ENCODE results near the gene EIF3CL. TPM values are rescaled to one million over a fixed set of nuclear protein-coding genes. Genes with fewer than 3 reads are reported as not detected.

EIF3CL gene
- total RNA-seq, 1 donor from 2014 or later, result 18.2 TPM

Small RNAs within 50 kb of the gene (microRNA-seq; reads per million reads assigned to microRNA genes)
- not detected for gene MIR6862-1

Other genes starting within 250 kb of the EIF3CL start
- gene XPO6, start 191.9 kb downstream of the EIF3CL start, total RNA-seq, result 123 and 135 TPM in 2 replicates
- 4.0 and 7.0 TPM in 2 replicates for gene SBK1, start 111.3 kb downstream of the EIF3CL start, total RNA-seq
- 1.7 TPM in 1 of 2 replicates, not detected in the other for gene NPIPB6, start 40.3 kb downstream of the EIF3CL start, total RNA-seq
- not detected in 2 replicates for gene NPIPB7, start 68.5 kb upstream of the EIF3CL start, total RNA-seq
- 23.0 and 26.0 TPM in 2 replicates for gene CLN3, start 88.2 kb upstream of the EIF3CL start, total RNA-seq
- gene APOBR, start 90.8 kb upstream of the EIF3CL start, total RNA-seq, result not detected in 2 replicates
- gene IL27, start 103.0 kb upstream of the EIF3CL start, total RNA-seq, result not detected in 2 replicates
- gene NUPR1, start 135.1 kb upstream of the EIF3CL start, total RNA-seq, result 3.8 and 9.5 TPM in 2 replicates
- 10.6 and 12.1 TPM in 2 replicates for gene SGF29, start 150.1 kb upstream of the EIF3CL start, total RNA-seq
- not detected in 2 replicates for gene SULT1A2, start 193.2 kb upstream of the EIF3CL start, total RNA-seq
- 0.41 and 0.53 TPM in 2 replicates for gene SULT1A1, start 206.2 kb upstream of the EIF3CL start, total RNA-seq
- not detected in 2 replicates for gene NPIPB8, start 234.2 kb upstream of the EIF3CL start, total RNA-seq